ENCODE data around the gene QPRT. TPM values are rescaled to one million over a fixed set of nuclear protein-coding genes. Genes with fewer than 3 reads are reported as not detected.

QPRT gene
- total RNA-seq, 1 experiment from 2014 or later: 27.9 TPM

- Histone ChIP-seq H3K27me3 (ENCODE audit: control insufficient read depth, insufficient read depth, low read length) (no peaks in the 10 kb centered on the region), H3K4me1 (ENCODE audit: control insufficient read depth, insufficient read depth, low read length) (no peaks in the 10 kb centered on the region), H3K27ac (ENCODE audit: low read length) (no peak overlapping the region), H3K36me3 (ENCODE audit: control insufficient read depth, insufficient read depth, low read length) (no peaks in the 10 kb centered on the region), H3K4me3 (ENCODE audit: low read depth in 2 of 2, low read length in 2 of 2) (no peak overlapping the region), H3K9me3 (ENCODE audit: control insufficient read depth, insufficient read depth, low read depth, low read length) (no peaks in the 10 kb centered on the region)
- in situ Hi-C loops (cut with HindIII; ENCODE audit: low pct_unique_long_range_greater_than_20kb, low sequenced_read_pairs) (no loop called here), intact Hi-C loops (cut with micrococcal nuclease; ENCODE audit: unreplicated experiment) (no loop called here)
- no peak for DNase-seq (ENCODE audit: low read depth, low spot score)
- BruUV-seq (replicated peaks): no TSS peak
- ChIA-PET CTCF (interaction anchor here (0.7 kb wide), 1 partner anchor 30 kb away, joined by 6 read pairs; no protein-coding TSS in a partner anchor), POLR2A (no interaction called here)
- no peak for ATAC-seq
- TF ChIP-seq SIN3A (IDR thresholded peaks at IDR 0.05; ENCODE audit: borderline replicate concordance, insufficient read depth, low read depth, low read length): no peak
- TF ChIP-seq CTCF (IDR thresholded peaks at IDR 0.05): no peak
- no peak for TF ChIP-seq TCF7L2 (IDR thresholded peaks at IDR 0.05; ENCODE audit: low read depth, low read length)
- TF ChIP-seq POLR2AphosphoS5 (IDR thresholded peaks at IDR 0.05; ENCODE audit: low read depth, low read length): no peak
- no peak for TF ChIP-seq REST (IDR thresholded peaks at IDR 0.05; ENCODE audit: insufficient read depth in 1 of 2, low read depth in 2 of 2, low read length in 1 of 2)
Measured at GRCh38 chr16:29649588-29650494, 29.1 kb upstream of the QPRT start.

GRCh38 chr16:29650771-29651170 lies 28.2 kb upstream of the QPRT start:
- H3K36me3 ChIP-seq (ENCODE audit: control insufficient read depth, insufficient read depth, low read length): no peaks in the 10 kb centered on the region
- no TSS peak for BruUV-seq (replicated peaks)
- DNase-seq (ENCODE audit: low read depth, low spot score): no peak
- ATAC-seq: no peak
- ChIA-PET POLR2A (no interaction called here), CTCF (interaction anchor here (0.7 kb wide), 1 partner anchor 62 kb away, joined by 7 read pairs; no protein-coding TSS in a partner anchor)
- in situ Hi-C loops (cut with HindIII; ENCODE audit: low pct_unique_long_range_greater_than_20kb, low sequenced_read_pairs): no loop called here
- no peaks in the 10 kb centered on the region for H3K27me3 ChIP-seq (ENCODE audit: control insufficient read depth, insufficient read depth, low read length)
- TF ChIP-seq TCF7L2 (IDR thresholded peaks at IDR 0.05; ENCODE audit: low read depth, low read length) (no peak), POLR2AphosphoS5 (IDR thresholded peaks at IDR 0.05; ENCODE audit: low read depth, low read length) (no peak), CTCF (IDR thresholded peaks at IDR 0.05) (no peak), REST (IDR thresholded peaks at IDR 0.05; ENCODE audit: insufficient read depth in 1 of 2, low read depth in 2 of 2, low read length in 1 of 2) (no peak), SIN3A (IDR thresholded peaks at IDR 0.05; ENCODE audit: borderline replicate concordance, insufficient read depth, low read depth, low read length) (no peak)
- no peak overlapping the region for H3K4me3 ChIP-seq (ENCODE audit: low read depth in 2 of 2, low read length in 2 of 2)
- no peak overlapping the region for H3K27ac ChIP-seq (ENCODE audit: low read length)
- intact Hi-C loops (cut with micrococcal nuclease; ENCODE audit: unreplicated experiment): no loop called here
- no peaks in the 10 kb centered on the region for H3K9me3 ChIP-seq (ENCODE audit: control insufficient read depth, insufficient read depth, low read depth, low read length)
- no peaks in the 10 kb centered on the region for H3K4me1 ChIP-seq (ENCODE audit: control insufficient read depth, insufficient read depth, low read length)
